Activated gamma-delta T cell treated with anti-CD3 and anti-CD28 coated beads, Interleukin-2, amount 50 U/mL, for 16 hours (primary cell): ENCODE measurements around the gene ADAMTSL1.
"Not testable (repeated sequence)": the region's sequence is repeated elsewhere in the genome, so short reads cannot be mapped to it uniquely, and the experiment has no call there.

Source experiments
- DNase-seq: peaks from one replicate; pipeline ENCODE4 v3.0.0-alpha.2; 2020; ENCODE audit warnings: low read depth

ADAMTSL1 gene

GRCh38 chr9:18861609-18862544 is 387.9 kb downstream of the ADAMTSL1 start:
- no peak for DNase-seq

GRCh38 chr9:18863791-18864190 is 389.8 kb downstream of the ADAMTSL1 start:
- no peak for DNase-seq

- DNase-seq: no peak
Measured at GRCh38 chr9:18864516-18864915, 390.6 kb downstream of the ADAMTSL1 start.

GRCh38 chr9:18865542-18865941 is 391.6 kb downstream of the ADAMTSL1 start:
- DNase-seq: no peak

- DNase-seq: no peak
Measured at GRCh38 chr9:18866121-18866831, 392.3 kb downstream of the ADAMTSL1 start.

GRCh38 chr9:18869725-18870124 is 395.8 kb downstream of the ADAMTSL1 start:
- DNase-seq: no peak

GRCh38 chr9:18874069-18874468 is 400.1 kb downstream of the ADAMTSL1 start:
- DNase-seq: no peak

GRCh38 chr9:18874990-18875389 is 401.0 kb downstream of the ADAMTSL1 start:
- DNase-seq: not testable (repeated sequence)

GRCh38 chr9:18877984-18878383 is 404.0 kb downstream of the ADAMTSL1 start:
- no peak for DNase-seq

GRCh38 chr9:18881758-18882157 is 407.8 kb downstream of the ADAMTSL1 start:
- no peak for DNase-seq

GRCh38 chr9:18887546-18887945 is 413.6 kb downstream of the ADAMTSL1 start:
- DNase-seq: no peak

GRCh38 chr9:18888290-18888689 is 414.3 kb downstream of the ADAMTSL1 start:
- DNase-seq: no peak

- no peak for DNase-seq
Measured at GRCh38 chr9:18889550-18889949, 415.6 kb downstream of the ADAMTSL1 start.

GRCh38 chr9:18890372-18890771 is 416.4 kb downstream of the ADAMTSL1 start:
- DNase-seq: no peak

GRCh38 chr9:18891946-18892670 is 418.2 kb downstream of the ADAMTSL1 start:
- DNase-seq: no peak

GRCh38 chr9:18893046-18893445 is 419.1 kb downstream of the ADAMTSL1 start:
- DNase-seq: no peak

- DNase-seq: no peak
Measured at GRCh38 chr9:18893491-18893890, 419.5 kb downstream of the ADAMTSL1 start.

- no peak for DNase-seq
Measured at GRCh38 chr9:18896004-18896403, 422.1 kb downstream of the ADAMTSL1 start.

GRCh38 chr9:18896531-18897179 is 422.7 kb downstream of the ADAMTSL1 start:
- no peak for DNase-seq

GRCh38 chr9:18903450-18903849 is 429.5 kb downstream of the ADAMTSL1 start:
- DNase-seq: no peak

- no peak for DNase-seq
Measured at GRCh38 chr9:18905028-18905882, 431.3 kb downstream of the ADAMTSL1 start.
